HFFc6 (cell line): ENCODE data around the gene LCE1D. TPM values are rescaled to one million over a fixed set of nuclear protein-coding genes. Genes with fewer than 3 reads are reported as not detected.

Source experiments
- DNase-seq: peaks from one replicate; pipeline ENCODE4 v3.0.0-alpha.2; 2018
- H3K27ac Mint-ChIP-seq: 2 replicates; pipeline ENCODE4 v1.8.0; 2020; ENCODE audit warnings: mild to moderate bottlenecking, mixed read lengths
- H3K27me3 Mint-ChIP-seq: 2 replicates; pipeline ENCODE4 v1.8.0; 2021; ENCODE audit warnings: mild to moderate bottlenecking, moderate library complexity, mixed read lengths; ENCODE audit not compliant: insufficient read depth
- H3K36me3 Mint-ChIP-seq: 2 replicates; pipeline ENCODE4 v1.8.0; 2021; ENCODE audit warnings: low read depth, mixed read lengths
- H3K4me1 Mint-ChIP-seq: 2 replicates; pipeline ENCODE4 v1.8.0; 2020; ENCODE audit warnings: low read depth, mixed read lengths
- H3K4me3 Mint-ChIP-seq: 2 replicates; pipeline ENCODE4 v1.8.0; 2020; ENCODE audit warnings: mild to moderate bottlenecking, moderate library complexity, mixed read lengths
- H3K9me3 Mint-ChIP-seq: 2 replicates; pipeline ENCODE4 v1.8.0; 2020; ENCODE audit warnings: mild to moderate bottlenecking, mixed read lengths
- total RNA-seq, 6 experiments: library from RNA; stranded (reverse); fragmentation: NEBNext Ultra II Directional; extraction: Animal tissue kit (Norgen Biotek cat#: 25700); gene quantifications; 2 replicates in 1 of 6; 3 replicates in 5 of 6; pipeline ENCODE4 v1.2.3, GENCODE V29; 2021
- TF ChIP-seq, protein P1 (sequence below): fragments of 200-600 bp; sonication (generic); IDR thresholded peaks from 2 replicates; pipeline ENCODE4 v1.5.0; 2021; ENCODE audit warnings: antibody characterized with exemption, mild to moderate bottlenecking

Gene LCE1D
- total RNA-seq, 6 experiments from 2014 or later, result not detected

GRCh38 chr1:152811050-152811449 lies 14.5 kb downstream of the LCE1D start:
- Mint-ChIP-seq H3K27ac (no peak overlapping the region), H3K4me3 (no peak overlapping the region), H3K9me3 (no peaks in the 10 kb centered on the region; the same call in 1 of the 2 replicates)

GRCh38 chr1:152811671-152812070 lies 15.2 kb downstream of the LCE1D start, which contains the start of gene LCE1B:
Gene LCE1B, plus strand, starts transcription at chr1:152811971. Its CDS starts 476 bp downstream, at chr1:152812447.
- Mint-ChIP-seq H3K4me1 (no peaks in the 10 kb centered on the region), H3K36me3 (no peaks in the 10 kb centered on the region), H3K27ac (no peak within 1 kb of the TSS), H3K4me3 (no peak within 1 kb of the TSS), H3K9me3 (no peaks in the 10 kb centered on the region; the same call in 1 of the 2 replicates), H3K27me3 (peaks cover 5% of the 10 kb centered on the region; the same call in 1 of the 2 replicates)
- DNase-seq, result no peak
- TF ChIP-seq, protein P1, sequence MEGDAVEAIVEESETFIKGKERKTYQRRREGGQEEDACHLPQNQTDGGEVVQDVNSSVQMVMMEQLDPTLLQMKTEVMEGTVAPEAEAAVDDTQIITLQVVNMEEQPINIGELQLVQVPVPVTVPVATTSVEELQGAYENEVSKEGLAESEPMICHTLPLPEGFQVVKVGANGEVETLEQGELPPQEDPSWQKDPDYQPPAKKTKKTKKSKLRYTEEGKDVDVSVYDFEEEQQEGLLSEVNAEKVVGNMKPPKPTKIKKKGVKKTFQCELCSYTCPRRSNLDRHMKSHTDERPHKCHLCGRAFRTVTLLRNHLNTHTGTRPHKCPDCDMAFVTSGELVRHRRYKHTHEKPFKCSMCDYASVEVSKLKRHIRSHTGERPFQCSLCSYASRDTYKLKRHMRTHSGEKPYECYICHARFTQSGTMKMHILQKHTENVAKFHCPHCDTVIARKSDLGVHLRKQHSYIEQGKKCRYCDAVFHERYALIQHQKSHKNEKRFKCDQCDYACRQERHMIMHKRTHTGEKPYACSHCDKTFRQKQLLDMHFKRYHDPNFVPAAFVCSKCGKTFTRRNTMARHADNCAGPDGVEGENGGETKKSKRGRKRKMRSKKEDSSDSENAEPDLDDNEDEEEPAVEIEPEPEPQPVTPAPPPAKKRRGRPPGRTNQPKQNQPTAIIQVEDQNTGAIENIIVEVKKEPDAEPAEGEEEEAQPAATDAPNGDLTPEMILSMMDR, result no peak

More at GRCh38 chr1:152811050-152811449, 14.5 kb downstream of the LCE1D start:
- no peak for DNase-seq
- Mint-ChIP-seq H3K4me1 (no peaks in the 10 kb centered on the region), H3K27me3 (peaks cover 1% of the 10 kb centered on the region; the same call in 1 of the 2 replicates), H3K36me3 (no peaks in the 10 kb centered on the region)
- TF ChIP-seq, protein P1, result no peak

DNA sequence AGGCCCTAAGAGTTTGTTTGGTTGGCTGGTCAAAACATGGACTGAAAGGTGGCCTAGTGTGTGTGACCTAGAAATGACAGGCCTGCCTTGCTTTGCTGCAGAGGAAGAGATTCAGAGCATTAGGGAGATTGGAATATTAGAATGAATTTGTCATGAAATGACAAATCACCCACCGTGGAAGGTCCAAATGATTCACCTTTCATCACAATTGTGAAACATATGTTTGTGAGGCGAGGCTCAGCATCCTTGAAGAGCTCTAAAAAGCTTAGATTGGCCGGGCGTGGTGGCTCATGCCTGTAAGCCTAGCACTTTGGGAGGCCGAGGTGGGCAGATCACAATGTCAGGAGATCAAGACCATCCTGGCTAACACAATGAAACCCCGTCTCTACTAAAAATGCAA lies 20.8 kb downstream of the LCE1D start:
- H3K27ac Mint-ChIP-seq, result no peak overlapping the region
- H3K9me3 Mint-ChIP-seq, result peaks cover 14% of the 10 kb centered on the region
- H3K27me3 Mint-ChIP-seq, result peaks cover 5% of the 10 kb centered on the region
- H3K4me1 Mint-ChIP-seq, result no peaks in the 10 kb centered on the region
- no peaks in the 10 kb centered on the region for H3K36me3 Mint-ChIP-seq
- H3K4me3 Mint-ChIP-seq, result no peak overlapping the region
- TF ChIP-seq, protein P1, result no peak
- no peak for DNase-seq

DNA sequence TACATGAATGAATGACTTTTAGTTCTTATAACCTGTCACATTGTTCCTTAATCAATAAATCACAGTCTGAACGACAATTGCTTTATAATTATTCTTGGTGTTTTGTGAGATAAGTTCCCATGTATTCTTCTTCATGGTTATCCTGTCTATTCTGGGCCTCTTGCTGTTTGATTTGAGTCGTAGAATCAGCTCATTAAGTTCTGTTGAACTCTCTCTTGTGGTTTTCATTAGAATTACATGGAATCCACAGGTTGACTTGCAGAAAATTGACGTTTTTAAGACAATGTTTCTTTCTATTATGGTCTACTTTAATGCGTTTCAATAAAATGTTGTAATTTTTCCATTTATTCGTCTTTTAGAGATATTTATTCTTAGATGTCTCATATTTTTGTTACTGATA lies 26.8 kb downstream of the LCE1D start:
- Mint-ChIP-seq H3K27me3 (peaks cover 4% of the 10 kb centered on the region), H3K27ac (no peak overlapping the region), H3K36me3 (no peaks in the 10 kb centered on the region)

DNA sequence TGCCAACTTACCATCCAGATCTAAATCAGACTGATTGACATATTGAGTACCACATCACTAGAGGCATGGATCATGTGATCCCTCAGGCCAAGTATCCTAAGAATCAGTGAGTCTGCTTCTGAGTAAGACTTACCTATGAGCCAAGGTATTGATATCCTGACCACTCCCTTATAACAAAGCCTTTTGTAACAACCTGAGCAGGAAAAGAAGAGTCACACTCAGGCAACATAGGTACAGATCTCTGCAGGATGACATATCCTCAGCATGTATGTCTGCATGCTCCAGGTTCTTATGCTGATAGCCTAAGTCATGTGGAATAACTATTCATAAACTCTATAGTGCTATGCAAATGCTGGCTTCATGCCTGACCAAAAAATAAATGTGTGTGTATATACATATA lies 28.4 kb downstream of the LCE1D start:
- TF ChIP-seq, protein P1, result no peak
- H3K9me3 Mint-ChIP-seq, result peaks cover 19% of the 10 kb centered on the region
- DNase-seq, result no peak
- no peak overlapping the region for H3K4me3 Mint-ChIP-seq
- no peaks in the 10 kb centered on the region for H3K4me1 Mint-ChIP-seq
- peaks cover 3% of the 10 kb centered on the region; the same call in 1 of the 2 replicates for H3K27me3 Mint-ChIP-seq
- no peak overlapping the region for H3K27ac Mint-ChIP-seq
- no peaks in the 10 kb centered on the region for H3K36me3 Mint-ChIP-seq

More for the DNA sequence above, 26.8 kb downstream of the LCE1D start:
- TF ChIP-seq, protein P1, result no peak
- Mint-ChIP-seq H3K4me1 (no peaks in the 10 kb centered on the region), H3K4me3 (no peak overlapping the region), H3K9me3 (peaks cover 20% of the 10 kb centered on the region)
- no peak for DNase-seq
